ENCODE data around the gene CLEC4C. TPM values are rescaled to one million over a fixed set of nuclear protein-coding genes. Genes with fewer than 3 reads are reported as not detected.
A peak's percentile ranks its signal among the peaks of the same experiment; 100 is the strongest.
"Not testable (repeated sequence)": the region's sequence is repeated elsewhere in the genome, so short reads cannot be mapped to it uniquely, and the experiment has no call there.

CLEC4C gene
- total RNA-seq, 1 experiment from 2014 or later = not detected

GRCh38 chr12:7787574-7788293, 40.6 kb upstream of the CLEC4C start:
- Mint-ChIP-seq H3K36me3 (ENCODE audit: insufficient read depth, unreplicated experiment) (no peaks in the 10 kb centered on the region), H3K9me3 (ENCODE audit: unreplicated experiment) (no peaks in the 10 kb centered on the region), H3K4me3 (ENCODE audit: unreplicated experiment) (no peak overlapping the region), H3K27ac (ENCODE audit: low read depth, unreplicated experiment) (no peak overlapping the region), H3K4me1 (ENCODE audit: insufficient read depth, unreplicated experiment) (peaks cover 7% of the 10 kb centered on the region), H3K27me3 (ENCODE audit: insufficient read depth, unreplicated experiment) (no peaks in the 10 kb centered on the region)
- DNase-seq (ENCODE audit: unreplicated experiment) = peak; percentile 20
- intact Hi-C loops (cut with micrococcal nuclease) = no loop called here
- ChIA-PET POLR2A (no interaction called here), CTCF (interaction anchor here (0.6 to 3.0 kb wide), 6 partner anchors 11 to 137 kb away, joined by 3 to 13 read pairs (median 4); no protein-coding TSS in a partner anchor)
- no TSS peak for BruUV-seq (replicated peaks)
- TF ChIP-seq CTCF (IDR thresholded peaks at IDR 0.05; ENCODE audit: unreplicated experiment) = no peak

GRCh38 chr12:7784701-7785100, 37.5 kb upstream of the CLEC4C start:
- Mint-ChIP-seq H3K4me3 (ENCODE audit: unreplicated experiment) (no peak overlapping the region), H3K27ac (ENCODE audit: low read depth, unreplicated experiment) (no peak overlapping the region), H3K4me1 (ENCODE audit: insufficient read depth, unreplicated experiment) (peaks cover 7% of the 10 kb centered on the region), H3K9me3 (ENCODE audit: unreplicated experiment) (no peaks in the 10 kb centered on the region), H3K27me3 (ENCODE audit: insufficient read depth, unreplicated experiment) (no peaks in the 10 kb centered on the region), H3K36me3 (ENCODE audit: insufficient read depth, unreplicated experiment) (no peaks in the 10 kb centered on the region)
- DNase-seq (ENCODE audit: unreplicated experiment) = no peak
- TF ChIP-seq CTCF (IDR thresholded peaks at IDR 0.05; ENCODE audit: unreplicated experiment) = no peak
- ChIA-PET CTCF (interaction anchor here (0.6 to 1.3 kb wide), 2 partner anchors 15 to 23 kb away, joined by 3 read pairs; no protein-coding TSS in a partner anchor), POLR2A (no interaction called here)
- no TSS peak for BruUV-seq (replicated peaks)
- intact Hi-C loops (cut with micrococcal nuclease) = no loop called here

GRCh38 chr12:7783433-7783832, 36.3 kb upstream of the CLEC4C start:
- H3K4me3 Mint-ChIP-seq (ENCODE audit: unreplicated experiment); BruUV-seq (replicated peaks); H3K4me1 Mint-ChIP-seq (ENCODE audit: insufficient read depth, unreplicated experiment); POLR2A ChIA-PET; intact Hi-C loops (cut with micrococcal nuclease); H3K36me3 Mint-ChIP-seq (ENCODE audit: insufficient read depth, unreplicated experiment); DNase-seq (ENCODE audit: unreplicated experiment); H3K27me3 Mint-ChIP-seq (ENCODE audit: insufficient read depth, unreplicated experiment); H3K9me3 Mint-ChIP-seq (ENCODE audit: unreplicated experiment); H3K27ac Mint-ChIP-seq (ENCODE audit: low read depth, unreplicated experiment): not testable (repeated sequence)
- CTCF ChIA-PET = interaction anchor here (0.6 kb wide), 2 partner anchors 57 to 211 kb away, joined by 3 to 7 read pairs; no protein-coding TSS in a partner anchor

GRCh38 chr12:7782055-7782454, 34.9 kb upstream of the CLEC4C start:
- no TSS peak for BruUV-seq (replicated peaks)
- Mint-ChIP-seq H3K4me1 (ENCODE audit: insufficient read depth, unreplicated experiment) (no peaks in the 10 kb centered on the region), H3K9me3 (ENCODE audit: unreplicated experiment) (no peaks in the 10 kb centered on the region), H3K4me3 (ENCODE audit: unreplicated experiment) (no peak overlapping the region), H3K27ac (ENCODE audit: low read depth, unreplicated experiment) (no peak overlapping the region), H3K27me3 (ENCODE audit: insufficient read depth, unreplicated experiment) (no peaks in the 10 kb centered on the region), H3K36me3 (ENCODE audit: insufficient read depth, unreplicated experiment) (no peaks in the 10 kb centered on the region)
- TF ChIP-seq CTCF (IDR thresholded peaks at IDR 0.05; ENCODE audit: unreplicated experiment) = no peak
- CTCF ChIA-PET = no interaction called here
- DNase-seq (ENCODE audit: unreplicated experiment) = no peak
- POLR2A ChIA-PET = no interaction called here
- intact Hi-C loops (cut with micrococcal nuclease) = no loop called here

Data from MCF 10A (cell line).